IPS-NIHi7 (cell line): ENCODE data around the gene USP47.

Source experiments
- DNase-seq: peaks from one replicate; pipeline ENCODE4 v3.0.0; 2012; ENCODE audit warnings: mixed read lengths; ENCODE audit errors: extremely low spot score

USP47 gene

GRCh38 chr11:11966826-11967668, 125.3 kb downstream of the USP47 start:
- peak; percentile 93 for DNase-seq

GRCh38 chr11:11967669-11968510, 126.1 kb downstream of the USP47 start:
- DNase-seq = no peak

GRCh38 chr11:11968511-11969280, 126.9 kb downstream of the USP47 start:
- no peak for DNase-seq

GRCh38 chr11:11969380-11970215, 127.8 kb downstream of the USP47 start:
- DNase-seq = no peak

GRCh38 chr11:11970556-11970955, 128.8 kb downstream of the USP47 start:
- DNase-seq = no peak

GRCh38 chr11:11971906-11972547, 130.3 kb downstream of the USP47 start:
- no peak for DNase-seq

- no peak for DNase-seq
Measured at GRCh38 chr11:11972730-11973341, 131.1 kb downstream of the USP47 start.

- no peak for DNase-seq
Measured at GRCh38 chr11:11973361-11973800, 131.6 kb downstream of the USP47 start.

GRCh38 chr11:11973866-11974265, 132.1 kb downstream of the USP47 start:
- no peak for DNase-seq

GRCh38 chr11:11975201-11976092, 133.7 kb downstream of the USP47 start:
- no peak for DNase-seq

- no peak for DNase-seq
Measured at GRCh38 chr11:11976481-11977127, 134.8 kb downstream of the USP47 start.

GRCh38 chr11:11977206-11977938, 135.6 kb downstream of the USP47 start:
- peak; percentile 38 for DNase-seq

- DNase-seq = no peak
Measured at GRCh38 chr11:11978098-11978637, 136.4 kb downstream of the USP47 start.

- DNase-seq = no peak
Measured at GRCh38 chr11:11978792-11979487, 137.2 kb downstream of the USP47 start.

GRCh38 chr11:11979488-11980117, 137.8 kb downstream of the USP47 start:
- DNase-seq = no peak

GRCh38 chr11:11980200-11980599, 138.4 kb downstream of the USP47 start:
- DNase-seq = no peak
